ENCODE results near the gene CRCP. TPM values are rescaled to one million over a fixed set of nuclear protein-coding genes. Genes with fewer than 3 reads are reported as not detected.

The CRCP gene
- total and polyA plus RNA-seq, 2 of the 13 experiments (the other 11 are each of a cell fraction or from before 2014, with no cell fraction given): 22.7 to 31.0 TPM

- no peaks in the 10 kb centered on the region for H3K27me3 ChIP-seq (ENCODE audit: control insufficient read depth in 1 of 2, insufficient read depth in 2 of 2, low read length in 2 of 2)
- in situ Hi-C loops (cut with HindIII; ENCODE audit: extremely low pct_ligation_motif_present, low pct_unique_long_range_greater_than_20kb): no loop called here
- no peak overlapping the region for H3K9ac ChIP-seq (ENCODE audit: insufficient read depth, low read depth, low read length)
- peaks cover 36% of the 10 kb centered on the region for H3K4me1 ChIP-seq (ENCODE audit: insufficient read depth, low read length)
- intact Hi-C loops (cut with micrococcal nuclease; ENCODE audit: unreplicated experiment): no loop called here
- FAIRE-seq (no peak), ATAC-seq (no peak), DNase-seq (ENCODE audit: low spot score) (no peak)
- no peaks in the 10 kb centered on the region for H3K79me2 ChIP-seq (ENCODE audit: insufficient read depth, low read length)
- 72% methylated on average over 2 of the region's 2 CpGs for WGBS (ENCODE audit: low lambda C conversion rate)
- H3K4me3 ChIP-seq (replicated peaks in 1 of 3; ENCODE audit: insufficient read depth in 1 of 3, low read depth in 2 of 3, low read length in 3 of 3): no peak overlapping the region
- no peak overlapping the region for H2AFZ ChIP-seq (ENCODE audit: low read length)
- no peak overlapping the region for H3K4me2 ChIP-seq (ENCODE audit: low read depth, low read length)
- ChIA-PET CTCF (ENCODE audit: low intra/inter-chr PET ratio, low total read pairs) (no interaction called here), POLR2A (no interaction called here)
- no peak overlapping the region for H3K27ac ChIP-seq (ENCODE audit: extremely low read length, insufficient read depth, low read length)
- no TSS peak for BruUV-seq (replicated peaks)
- no peaks in the 10 kb centered on the region for H3K36me3 ChIP-seq (replicated peaks in 1 of 2; ENCODE audit: control insufficient read depth in 1 of 2, insufficient read depth in 2 of 2, low read length in 2 of 2)
- no peaks in the 10 kb centered on the region for H4K20me1 ChIP-seq (ENCODE audit: insufficient read depth, low read length)
- H3K9me3 ChIP-seq (ENCODE audit: low read length): no peaks in the 10 kb centered on the region
- TF ChIP-seq ZNF556 (CRISPR knock-in tag; IDR thresholded peaks at IDR 0.05; ENCODE audit: borderline replicate concordance): no peak
- TF ChIP-seq, protein P1, sequence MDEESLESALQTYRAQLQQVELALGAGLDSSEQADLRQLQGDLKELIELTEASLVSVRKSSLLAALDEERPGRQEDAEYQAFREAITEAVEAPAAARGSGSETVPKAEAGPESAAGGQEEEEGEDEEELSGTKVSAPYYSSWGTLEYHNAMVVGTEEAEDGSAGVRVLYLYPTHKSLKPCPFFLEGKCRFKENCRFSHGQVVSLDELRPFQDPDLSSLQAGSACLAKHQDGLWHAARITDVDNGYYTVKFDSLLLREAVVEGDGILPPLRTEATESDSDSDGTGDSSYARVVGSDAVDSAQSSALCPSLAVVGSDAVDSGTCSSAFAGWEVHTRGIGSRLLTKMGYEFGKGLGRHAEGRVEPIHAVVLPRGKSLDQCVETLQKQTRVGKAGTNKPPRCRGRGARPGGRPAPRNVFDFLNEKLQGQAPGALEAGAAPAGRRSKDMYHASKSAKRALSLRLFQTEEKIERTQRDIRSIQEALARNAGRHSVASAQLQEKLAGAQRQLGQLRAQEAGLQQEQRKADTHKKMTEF (CRISPR knock-in tag; IDR thresholded peaks at IDR 0.05): no peak
- no peak for TF ChIP-seq RNF2 (conservative IDR thresholded peaks at IDR 0.05; ENCODE audit: low read depth)
- no peak for TF ChIP-seq CREB3 (CRISPR knock-in tag; IDR thresholded peaks at IDR 0.05)
These were observed 74.0 kb downstream of the CRCP start for GRCh38 chr7:66188645-66189044.

- Histone ChIP-seq H4K20me1 (ENCODE audit: insufficient read depth, low read length) (no peaks in the 10 kb centered on the region), H3K9me3 (ENCODE audit: low read length) (no peaks in the 10 kb centered on the region), H3K27me3 (ENCODE audit: control insufficient read depth in 1 of 2, insufficient read depth in 2 of 2, low read length in 2 of 2) (no peaks in the 10 kb centered on the region), H3K36me3 (replicated peaks in 1 of 2; ENCODE audit: control insufficient read depth in 1 of 2, insufficient read depth in 2 of 2, low read length in 2 of 2) (no peaks in the 10 kb centered on the region), H3K4me2 (ENCODE audit: low read depth, low read length) (peak overlapping the region; percentile 48; the same call in 1 of the 2 replicates), H3K27ac (ENCODE audit: extremely low read length, insufficient read depth, low read length) (no peak overlapping the region), H3K79me2 (ENCODE audit: insufficient read depth, low read length) (no peaks in the 10 kb centered on the region), H3K4me3 (replicated peaks in 1 of 3; ENCODE audit: insufficient read depth in 1 of 3, low read depth in 2 of 3, low read length in 3 of 3) (no peak overlapping the region), H3K4me1 (ENCODE audit: insufficient read depth, low read length) (peaks cover 23% of the 10 kb centered on the region), H3K9ac (ENCODE audit: insufficient read depth, low read depth, low read length) (no peak overlapping the region), H2AFZ (ENCODE audit: low read length) (no peak overlapping the region)
- WGBS (ENCODE audit: low lambda C conversion rate): 36% methylated on average over 6 of the region's 7 CpGs
- FAIRE-seq (no peak), ATAC-seq (peak; percentile 67), DNase-seq (ENCODE audit: low spot score) (no peak)
- POLR2A ChIA-PET: no interaction called here
- in situ Hi-C loops (cut with HindIII; ENCODE audit: extremely low pct_ligation_motif_present, low pct_unique_long_range_greater_than_20kb): no loop called here
- TF ChIP-seq HNRNPL (IDR thresholded peaks at IDR 0.05; ENCODE audit: low read depth, low read length) (0 out of 2 replicates have a peak, but pooled peaks have one; percentile 31), ZNF687 (CRISPR knock-in tag; IDR thresholded peaks at IDR 0.05) (peak; percentile 20; the same call in 1 of the 2 replicates), ZFAT (CRISPR knock-in tag; conservative IDR thresholded peaks at IDR 0.05) (no peak)
- BruUV-seq (replicated peaks): no TSS peak
- CTCF ChIA-PET (ENCODE audit: low intra/inter-chr PET ratio, low total read pairs): no interaction called here
- intact Hi-C loops (cut with micrococcal nuclease; ENCODE audit: unreplicated experiment): no loop called here
These were observed 75.3 kb downstream of the CRCP start for GRCh38 chr7:66189695-66190503.

All from HepG2 (cell line).